DND-41 (cell line): ENCODE measurements around the gene PDE1A.

Experiments
- EZH2 ChIP-seq: IDR thresholded peaks from 3 replicates; pipeline ENCODE4 v1.6.1; 2012; ENCODE audit warnings: borderline replicate concordance, low read depth, mild to moderate bottlenecking, moderate library complexity, low read length, inconsistent platforms; ENCODE audit not compliant: severe bottlenecking
- TF ChIP-seq, protein P1 (sequence below): IDR thresholded peaks from 2 replicates; pipeline ENCODE4 v1.5.1; 2012; ENCODE audit warnings: borderline replicate concordance, low read length, moderate library complexity, mild to moderate bottlenecking; ENCODE audit not compliant: poor library complexity, severe bottlenecking; ENCODE audit errors: extremely low read depth

DNA sequence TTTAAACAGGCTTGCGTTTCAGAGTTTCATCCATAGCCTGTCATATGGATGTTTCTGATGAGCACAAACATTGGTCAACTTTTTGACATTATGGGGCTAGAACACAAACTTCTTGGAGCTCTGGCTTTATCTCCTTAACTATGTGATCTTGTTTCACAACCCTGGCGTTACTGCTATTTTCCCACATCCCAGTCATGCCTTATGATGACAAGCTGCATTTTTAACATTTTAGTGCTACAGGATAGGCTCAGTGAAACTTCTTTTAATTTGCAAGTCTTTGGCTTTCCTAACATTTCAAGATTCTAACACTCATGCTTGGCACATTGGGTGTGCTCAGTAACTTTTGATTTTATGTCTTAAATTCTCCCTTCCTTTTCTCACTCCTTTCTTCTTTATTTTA, 21.0 kb upstream of the PDE1A start:
- TF ChIP-seq, protein P1, sequence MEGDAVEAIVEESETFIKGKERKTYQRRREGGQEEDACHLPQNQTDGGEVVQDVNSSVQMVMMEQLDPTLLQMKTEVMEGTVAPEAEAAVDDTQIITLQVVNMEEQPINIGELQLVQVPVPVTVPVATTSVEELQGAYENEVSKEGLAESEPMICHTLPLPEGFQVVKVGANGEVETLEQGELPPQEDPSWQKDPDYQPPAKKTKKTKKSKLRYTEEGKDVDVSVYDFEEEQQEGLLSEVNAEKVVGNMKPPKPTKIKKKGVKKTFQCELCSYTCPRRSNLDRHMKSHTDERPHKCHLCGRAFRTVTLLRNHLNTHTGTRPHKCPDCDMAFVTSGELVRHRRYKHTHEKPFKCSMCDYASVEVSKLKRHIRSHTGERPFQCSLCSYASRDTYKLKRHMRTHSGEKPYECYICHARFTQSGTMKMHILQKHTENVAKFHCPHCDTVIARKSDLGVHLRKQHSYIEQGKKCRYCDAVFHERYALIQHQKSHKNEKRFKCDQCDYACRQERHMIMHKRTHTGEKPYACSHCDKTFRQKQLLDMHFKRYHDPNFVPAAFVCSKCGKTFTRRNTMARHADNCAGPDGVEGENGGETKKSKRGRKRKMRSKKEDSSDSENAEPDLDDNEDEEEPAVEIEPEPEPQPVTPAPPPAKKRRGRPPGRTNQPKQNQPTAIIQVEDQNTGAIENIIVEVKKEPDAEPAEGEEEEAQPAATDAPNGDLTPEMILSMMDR: no peak
- no peak for TF ChIP-seq EZH2
